ENCODE measurements around the gene CD1D. TPM values are rescaled to one million over a fixed set of nuclear protein-coding genes. Genes with fewer than 3 reads are reported as not detected.

The CD1D gene
- total RNA-seq, 1 donor from 2014 or later: not detected

Other genes starting within 250 kb of the CD1D start
- gene KIRREL1, start 187.2 kb upstream of the CD1D start, total RNA-seq: not detected in 2 replicates
- gene CD1A, start 73.5 kb downstream of the CD1D start, total RNA-seq: 0.12 TPM in 1 of 2 replicates, not detected in the other
- 0.24 and 0.25 TPM in 2 replicates for gene CD1C, start 109.0 kb downstream of the CD1D start, total RNA-seq
- not detected in 2 replicates for gene CD1B, start 150.6 kb downstream of the CD1D start, total RNA-seq
- gene CD1E, start 173.0 kb downstream of the CD1D start, total RNA-seq: not detected in 2 replicates
- not detected in 2 replicates for gene OR10T2, start 218.6 kb downstream of the CD1D start, total RNA-seq
- not detected in 2 replicates for gene OR10K2, start 245.3 kb downstream of the CD1D start, total RNA-seq